Measurements from ENCODE around the gene RAI1. TPM values are rescaled to one million over a fixed set of nuclear protein-coding genes. Genes with fewer than 3 reads are reported as not detected.
"Not testable (repeated sequence)": the region's sequence is repeated elsewhere in the genome, so short reads cannot be mapped to it uniquely, and the experiment has no call there.

RAI1 gene
- total RNA-seq, 1 donor: 9.1 TPM

GRCh38 chr17:17677299-17678040 lies 3.8 kb upstream of the RAI1 start:
- DNase-seq (ENCODE audit: low read depth): no peak
- TF ChIP-seq CTCF (IDR thresholded peaks at IDR 0.05; ENCODE audit: insufficient read depth, low read length): no peak
- H3K4me3 ChIP-seq (ENCODE audit: low read depth, low read length): no peak overlapping the region

- DNase-seq (ENCODE audit: low read depth); H3K4me3 ChIP-seq (ENCODE audit: low read depth, low read length): not testable (repeated sequence)
Measured at GRCh38 chr17:17678063-17678699, 3.1 kb upstream of the RAI1 start.

- TF ChIP-seq CTCF (IDR thresholded peaks at IDR 0.05; ENCODE audit: insufficient read depth, low read length): no peak
- H3K4me3 ChIP-seq (ENCODE audit: low read depth, low read length): no peak overlapping the region
- no peak for DNase-seq (ENCODE audit: low read depth)
Measured at GRCh38 chr17:17679243-17679642, 2.0 kb upstream of the RAI1 start.

GRCh38 chr17:17679748-17680147 lies 1.5 kb upstream of the RAI1 start:
- no peak overlapping the region for H3K4me3 ChIP-seq (ENCODE audit: low read depth, low read length)
- no peak for TF ChIP-seq CTCF (IDR thresholded peaks at IDR 0.05; ENCODE audit: insufficient read depth, low read length)
- DNase-seq (ENCODE audit: low read depth): no peak

GRCh38 chr17:17680477-17681186 lies 626 bp upstream of the RAI1 start:
- DNase-seq (ENCODE audit: low read depth): no peak
- TF ChIP-seq CTCF (IDR thresholded peaks at IDR 0.05; ENCODE audit: insufficient read depth, low read length): no peak
- peak overlapping the region; percentile 52 for H3K4me3 ChIP-seq (ENCODE audit: low read depth, low read length)

- H3K4me3 ChIP-seq (ENCODE audit: low read depth, low read length): peak overlapping the region; percentile 77
- TF ChIP-seq CTCF (IDR thresholded peaks at IDR 0.05; ENCODE audit: insufficient read depth, low read length): no peak
- no peak for DNase-seq (ENCODE audit: low read depth)
Measured at GRCh38 chr17:17681744-17682292, 560 bp downstream of the RAI1 start.

GRCh38 chr17:17682293-17682736 lies 1.1 kb downstream of the RAI1 start:
- DNase-seq (ENCODE audit: low read depth): peak; percentile 28
- no peak for TF ChIP-seq CTCF (IDR thresholded peaks at IDR 0.05; ENCODE audit: insufficient read depth, low read length)
- H3K4me3 ChIP-seq (ENCODE audit: low read depth, low read length): peak overlapping the region; percentile 77

All from fibroblast of the aortic adventitia (primary cell).